NCI-H748 (cell line): Measurements from ENCODE around the gene ZBTB16.

Experiments used
- DNase-seq: peaks from one replicate; lab custom pipeline; 2025; ENCODE audit not compliant: unreplicated experiment; lab: John Stamatoyannopoulos, UW

ZBTB16 gene

GRCh38 chr11:114081641-114082414 lies 22.3 kb downstream of the ZBTB16 start:
- DNase-seq, result no peak

GRCh38 chr11:114082415-114082748 lies 22.9 kb downstream of the ZBTB16 start:
- no peak for DNase-seq

GRCh38 chr11:114082767-114083181 lies 23.3 kb downstream of the ZBTB16 start:
- no peak for DNase-seq

GRCh38 chr11:114083391-114084252 lies 24.1 kb downstream of the ZBTB16 start:
- DNase-seq, result no peak

- DNase-seq, result peak; percentile 20
Observed at GRCh38 chr11:114084414-114084813, 24.9 kb downstream of the ZBTB16 start.

- DNase-seq, result peak; percentile 95
Observed at GRCh38 chr11:114085965-114086793, 26.7 kb downstream of the ZBTB16 start.

GRCh38 chr11:114087025-114087424 lies 27.5 kb downstream of the ZBTB16 start:
- DNase-seq, result no peak

GRCh38 chr11:114088216-114088615 lies 28.7 kb downstream of the ZBTB16 start:
- DNase-seq, result no peak

GRCh38 chr11:114088836-114089235 lies 29.3 kb downstream of the ZBTB16 start:
- DNase-seq, result no peak

GRCh38 chr11:114089748-114090147 lies 30.2 kb downstream of the ZBTB16 start:
- no peak for DNase-seq

GRCh38 chr11:114090225-114090910 lies 30.9 kb downstream of the ZBTB16 start:
- no peak for DNase-seq

- DNase-seq, result peak; percentile 63
Observed at GRCh38 chr11:114090976-114091375, 31.5 kb downstream of the ZBTB16 start.

- DNase-seq, result no peak
Observed at GRCh38 chr11:114091516-114092397, 32.2 kb downstream of the ZBTB16 start.

- no peak for DNase-seq
Observed at GRCh38 chr11:114092478-114092877, 33.0 kb downstream of the ZBTB16 start.

GRCh38 chr11:114092953-114093352 lies 33.4 kb downstream of the ZBTB16 start:
- DNase-seq, result no peak

- DNase-seq, result no peak
Observed at GRCh38 chr11:114094516-114094915, 35.0 kb downstream of the ZBTB16 start.

GRCh38 chr11:114095899-114096298 lies 36.4 kb downstream of the ZBTB16 start:
- no peak for DNase-seq

- no peak for DNase-seq
Observed at GRCh38 chr11:114097832-114098231, 38.3 kb downstream of the ZBTB16 start.

- DNase-seq, result peak; percentile 62
Observed at GRCh38 chr11:114098927-114099326, 39.4 kb downstream of the ZBTB16 start.
